Type B pancreatic cell (in vitro differentiated cells): ENCODE results near the gene ZFP92. TPM values are rescaled to one million over a fixed set of nuclear protein-coding genes. Genes with fewer than 3 reads are reported as not detected.
"Not testable (repeated sequence)": the region's sequence is repeated elsewhere in the genome, so short reads cannot be mapped to it uniquely, and the experiment has no call there.

Experiments
- DNase-seq: peaks from one replicate; pipeline ENCODE4 v3.0.0; 2021; ENCODE audit warnings: mixed read lengths; ENCODE audit not compliant: unreplicated experiment; ENCODE audit errors: extremely low spot score
- H3K27ac Mint-ChIP-seq: 2 replicates; pipeline ENCODE4 v1.8.0; 2021; ENCODE audit warnings: mild to moderate bottlenecking, mixed read lengths
- H3K27me3 Mint-ChIP-seq: 2 replicates; pipeline ENCODE4 v1.8.0; 2021; ENCODE audit warnings: mixed read lengths
- H3K36me3 Mint-ChIP-seq: 2 replicates; pipeline ENCODE4 v1.8.0; 2021; ENCODE audit warnings: mixed read lengths
- H3K4me1 Mint-ChIP-seq: one replicate; pipeline ENCODE4 v1.8.0; 2021; ENCODE audit warnings: mixed read lengths; ENCODE audit not compliant: unreplicated experiment
- H3K4me3 Mint-ChIP-seq: 2 replicates; pipeline ENCODE4 v1.8.0; 2021; ENCODE audit warnings: mild to moderate bottlenecking, mixed read lengths
- H3K9me3 Mint-ChIP-seq: 2 replicates; pipeline ENCODE4 v1.8.0; 2021; ENCODE audit warnings: mixed read lengths
- total RNA-seq: library from RNA; stranded (reverse); gene quantifications from 2 replicates; pipeline ENCODE4 v1.2.1, GENCODE V29; 2021; ENCODE audit warnings: low replicate concordance
- TF ChIP-seq, protein P1 (sequence below): fragments of 200-600 bp; sonication (generic); conservative IDR thresholded peaks from 2 replicates; pipeline ENCODE4 v1.5.0; 2021; ENCODE audit warnings: antibody characterized with exemption, mild to moderate bottlenecking

ZFP92 gene
- total RNA-seq, 1 donor from 2014 or later = 0.41 TPM

DNA sequence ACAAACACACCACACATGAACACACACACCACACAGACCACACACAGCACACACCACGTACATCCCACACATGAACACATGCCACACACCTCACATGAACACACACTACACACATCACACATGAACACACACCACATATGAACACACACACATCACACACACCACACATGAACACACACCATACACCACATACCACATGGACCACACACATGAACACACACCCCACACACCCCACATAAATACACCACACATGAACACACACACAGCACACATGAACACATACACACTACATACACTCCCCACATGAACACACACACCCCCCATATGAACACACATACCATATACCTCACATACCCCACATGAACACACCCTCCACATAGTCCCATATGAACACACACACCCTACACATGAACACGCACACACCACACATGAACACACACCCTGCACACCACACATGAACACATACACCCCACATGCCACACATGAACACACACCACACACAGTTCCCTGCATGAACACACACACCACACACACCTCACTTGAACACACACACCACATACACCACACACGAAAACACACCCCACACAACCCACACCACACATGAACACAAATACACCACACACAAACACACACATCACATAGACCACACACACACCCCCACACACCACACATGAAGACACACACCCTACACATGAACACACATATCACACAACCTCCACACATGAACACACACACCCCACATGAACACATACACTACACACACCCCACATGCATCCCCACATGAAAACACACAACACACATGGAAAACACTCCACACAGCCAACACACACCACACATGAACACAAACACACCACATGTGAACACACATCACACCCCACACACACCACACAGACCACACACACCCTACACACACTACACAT lies 28.4 kb upstream of the ZFP92 start:
- TF ChIP-seq, protein P1, sequence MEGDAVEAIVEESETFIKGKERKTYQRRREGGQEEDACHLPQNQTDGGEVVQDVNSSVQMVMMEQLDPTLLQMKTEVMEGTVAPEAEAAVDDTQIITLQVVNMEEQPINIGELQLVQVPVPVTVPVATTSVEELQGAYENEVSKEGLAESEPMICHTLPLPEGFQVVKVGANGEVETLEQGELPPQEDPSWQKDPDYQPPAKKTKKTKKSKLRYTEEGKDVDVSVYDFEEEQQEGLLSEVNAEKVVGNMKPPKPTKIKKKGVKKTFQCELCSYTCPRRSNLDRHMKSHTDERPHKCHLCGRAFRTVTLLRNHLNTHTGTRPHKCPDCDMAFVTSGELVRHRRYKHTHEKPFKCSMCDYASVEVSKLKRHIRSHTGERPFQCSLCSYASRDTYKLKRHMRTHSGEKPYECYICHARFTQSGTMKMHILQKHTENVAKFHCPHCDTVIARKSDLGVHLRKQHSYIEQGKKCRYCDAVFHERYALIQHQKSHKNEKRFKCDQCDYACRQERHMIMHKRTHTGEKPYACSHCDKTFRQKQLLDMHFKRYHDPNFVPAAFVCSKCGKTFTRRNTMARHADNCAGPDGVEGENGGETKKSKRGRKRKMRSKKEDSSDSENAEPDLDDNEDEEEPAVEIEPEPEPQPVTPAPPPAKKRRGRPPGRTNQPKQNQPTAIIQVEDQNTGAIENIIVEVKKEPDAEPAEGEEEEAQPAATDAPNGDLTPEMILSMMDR = no peak
- Mint-ChIP-seq H3K27ac (no peak overlapping the region), H3K4me3 (no peak overlapping the region)

DNA sequence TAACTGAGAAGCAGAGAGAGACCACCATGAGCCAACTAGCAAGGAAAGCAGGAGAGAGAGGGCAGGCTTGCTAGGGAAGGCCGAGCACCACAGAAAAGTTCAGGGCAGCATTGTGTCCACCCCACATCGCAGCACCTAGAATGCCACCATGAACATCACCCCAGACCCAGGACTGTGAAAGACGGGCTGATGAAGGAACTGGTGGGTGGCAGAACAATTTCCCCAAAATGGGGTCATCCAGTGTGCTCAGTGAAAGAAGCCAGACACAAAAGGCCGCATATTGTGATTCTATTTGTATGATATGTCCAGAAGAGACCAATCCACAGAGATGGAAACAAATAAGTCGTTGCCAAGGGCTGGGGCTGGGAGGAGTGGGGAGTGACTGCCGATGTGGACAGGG lies 26.9 kb upstream of the ZFP92 start:
- H3K4me3 Mint-ChIP-seq = no peak overlapping the region
- H3K4me1 Mint-ChIP-seq = no peaks in the 10 kb centered on the region
- TF ChIP-seq, protein P1 = no peak
- DNase-seq = no peak
- no peaks in the 10 kb centered on the region for H3K36me3 Mint-ChIP-seq
- H3K9me3 Mint-ChIP-seq = no peaks in the 10 kb centered on the region
- H3K27ac Mint-ChIP-seq = no peak overlapping the region
- no peaks in the 10 kb centered on the region for H3K27me3 Mint-ChIP-seq

More for the DNA sequence above, 28.4 kb upstream of the ZFP92 start:
- no peaks in the 10 kb centered on the region for H3K4me1 Mint-ChIP-seq
- H3K9me3 Mint-ChIP-seq = no peaks in the 10 kb centered on the region
- DNase-seq = no peak
- no peaks in the 10 kb centered on the region for H3K36me3 Mint-ChIP-seq
- no peaks in the 10 kb centered on the region for H3K27me3 Mint-ChIP-seq

DNA sequence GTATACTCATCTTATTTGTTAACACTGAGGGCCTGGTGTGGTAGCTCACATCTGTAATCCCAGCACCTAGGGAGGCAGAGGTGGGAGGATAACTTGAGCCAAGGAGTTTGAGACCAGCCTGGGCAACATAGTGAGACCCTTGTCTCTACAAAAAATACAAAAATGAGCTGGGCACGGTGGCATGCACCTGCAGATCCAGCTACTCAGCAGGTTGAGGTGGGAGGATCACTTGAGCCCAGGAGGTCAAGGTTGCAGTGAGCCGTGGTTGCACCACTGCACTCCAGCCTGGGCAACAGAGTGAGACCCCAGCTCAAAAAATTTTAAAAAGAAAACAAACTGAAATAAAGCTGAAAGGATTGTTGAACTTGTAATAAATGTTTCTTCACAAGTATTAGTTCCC lies 26.3 kb upstream of the ZFP92 start:
- H3K27ac Mint-ChIP-seq, H3K27me3 Mint-ChIP-seq, H3K36me3 Mint-ChIP-seq, DNase-seq, H3K4me1 Mint-ChIP-seq, H3K4me3 Mint-ChIP-seq, H3K9me3 Mint-ChIP-seq: not testable (repeated sequence)

DNA sequence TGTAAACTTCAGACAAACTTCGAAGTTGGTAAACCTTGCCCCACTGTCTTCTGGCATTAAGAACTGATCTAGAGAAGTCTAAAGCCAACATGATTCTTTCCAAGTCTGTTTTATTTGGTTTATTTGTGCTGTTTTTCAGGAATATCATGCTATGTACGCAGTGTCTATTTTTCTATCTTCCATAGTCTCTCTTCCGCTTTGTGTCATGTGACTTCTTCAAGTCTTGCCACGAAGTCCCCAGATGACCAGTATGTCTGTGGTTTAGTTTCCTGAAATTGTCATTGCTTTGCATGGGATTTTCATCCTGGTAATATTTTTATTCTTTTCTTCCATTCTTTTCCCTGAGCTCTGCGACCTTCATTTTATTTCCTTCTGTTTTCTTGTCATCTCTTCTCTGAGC lies 25.2 kb upstream of the ZFP92 start:
- Mint-ChIP-seq H3K27ac (no peak overlapping the region), H3K27me3 (no peaks in the 10 kb centered on the region), H3K36me3 (no peaks in the 10 kb centered on the region), H3K9me3 (no peaks in the 10 kb centered on the region), H3K4me1 (no peaks in the 10 kb centered on the region), H3K4me3 (no peak overlapping the region)
- TF ChIP-seq, protein P1 = no peak
- no peak for DNase-seq

DNA sequence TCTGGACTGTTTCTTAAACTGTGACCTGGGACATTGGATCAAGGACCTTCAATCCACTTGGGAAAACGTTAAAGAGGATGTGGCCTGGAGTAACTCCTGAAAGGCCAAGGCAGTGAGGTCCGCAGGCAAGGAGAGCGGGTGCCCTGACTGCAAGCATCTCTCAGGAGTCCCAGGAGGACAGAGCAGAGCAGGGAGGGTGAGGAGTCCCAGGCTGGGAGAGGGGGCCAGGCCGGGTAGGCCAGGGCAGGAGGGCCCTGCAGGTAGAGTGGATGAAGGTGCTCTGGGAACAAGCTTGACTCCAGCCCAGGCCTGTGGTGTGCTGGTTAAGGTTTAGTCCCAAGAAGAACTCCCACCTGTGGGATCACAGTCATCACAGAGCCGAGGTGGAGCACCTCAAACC lies 23.9 kb upstream of the ZFP92 start:
- DNase-seq = no peak
- Mint-ChIP-seq H3K27ac (no peak overlapping the region), H3K4me3 (no peak overlapping the region), H3K4me1 (no peaks in the 10 kb centered on the region), H3K36me3 (no peaks in the 10 kb centered on the region), H3K9me3 (no peaks in the 10 kb centered on the region), H3K27me3 (no peaks in the 10 kb centered on the region)
- TF ChIP-seq, protein P1 = no peak

DNA sequence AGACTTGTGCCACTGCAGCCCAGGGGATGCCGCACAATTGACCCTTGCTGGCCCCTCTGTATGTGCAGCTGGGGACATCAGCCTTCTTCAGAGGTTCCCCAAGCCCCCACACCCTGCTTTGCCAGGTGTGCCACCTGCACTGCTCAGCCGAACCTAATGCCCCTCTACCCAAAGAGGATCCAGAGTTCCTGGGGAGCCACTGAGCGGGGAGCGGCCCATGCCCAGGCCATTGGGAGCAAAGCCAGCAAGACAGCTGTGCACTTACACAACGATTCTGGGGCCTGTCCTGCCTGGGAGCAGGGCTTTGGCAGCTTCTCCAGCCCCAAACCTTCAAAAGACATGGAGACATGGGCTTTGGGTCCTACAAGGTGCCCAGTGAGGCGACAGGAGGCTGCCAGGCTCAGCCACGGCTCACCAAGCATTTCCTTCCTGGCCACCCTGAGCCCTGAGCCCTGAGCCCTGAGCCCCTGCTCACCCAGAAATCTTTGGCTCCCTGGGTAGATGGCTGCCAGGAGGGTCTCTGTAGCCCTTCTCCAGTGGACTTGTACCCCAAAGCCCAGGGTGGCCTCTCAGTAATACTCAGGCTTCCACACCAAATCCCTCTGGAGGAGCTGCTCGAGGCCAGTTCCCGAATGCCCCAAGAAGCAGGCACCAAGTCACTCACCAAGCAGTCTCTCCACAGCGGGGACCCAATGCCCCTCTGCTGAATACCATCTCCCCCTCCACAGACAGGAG lies 23.1 kb upstream of the ZFP92 start:
- no peak for DNase-seq
- no peak overlapping the region for H3K4me3 Mint-ChIP-seq
- H3K27ac Mint-ChIP-seq = no peak overlapping the region
- H3K36me3 Mint-ChIP-seq = no peaks in the 10 kb centered on the region
- H3K9me3 Mint-ChIP-seq = no peaks in the 10 kb centered on the region
- TF ChIP-seq, protein P1 = no peak
- no peaks in the 10 kb centered on the region for H3K27me3 Mint-ChIP-seq
- no peaks in the 10 kb centered on the region for H3K4me1 Mint-ChIP-seq
